ENCODE results near the gene ADAMTS3.

DNA sequence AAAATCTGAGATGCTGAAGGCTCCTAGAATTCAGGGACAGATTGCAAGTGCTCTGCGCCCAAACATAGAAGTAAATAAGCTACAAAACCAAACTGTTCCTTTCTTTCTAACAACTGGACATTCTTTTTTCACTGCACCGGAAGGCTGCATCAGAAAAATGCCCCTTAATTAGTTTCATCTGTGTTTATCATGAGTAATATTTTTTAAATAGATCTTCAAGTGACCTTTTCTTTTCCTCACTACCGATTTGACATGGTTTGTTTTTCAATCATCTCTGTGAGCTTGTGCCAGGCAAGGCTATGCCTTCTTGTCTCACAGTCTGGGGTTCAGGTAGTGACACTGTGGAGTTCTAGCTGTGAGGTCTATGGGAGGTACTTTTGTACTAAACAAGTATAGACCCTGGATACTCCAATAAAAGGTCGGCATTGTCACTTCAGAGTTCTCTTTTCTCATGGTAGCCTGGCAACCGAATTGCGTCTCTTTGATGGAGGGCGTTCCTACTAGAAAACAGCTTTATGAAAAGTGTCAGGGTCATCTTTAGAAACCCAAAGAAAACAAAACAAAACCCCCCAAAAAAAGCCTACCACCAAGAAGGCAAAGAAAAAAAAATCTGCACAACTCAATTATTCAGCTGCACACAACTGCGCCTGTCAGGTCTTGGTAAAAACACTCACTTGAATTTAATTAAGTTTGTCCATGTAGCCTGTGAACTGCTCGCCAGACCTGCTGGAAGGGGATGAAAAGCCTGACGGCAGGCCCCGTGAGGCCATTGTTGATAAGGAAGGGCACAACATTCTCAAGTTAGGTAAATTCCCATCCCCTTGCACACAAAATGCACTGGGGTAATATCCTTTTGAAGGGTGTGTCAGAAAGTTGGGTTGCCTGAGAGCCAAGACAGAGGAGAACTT is 22.8 kb upstream of the ADAMTS3 start:
- TF ChIP-seq POLR2A (IDR thresholded peaks at IDR 0.05; ENCODE audit: low read depth, low read length) = no peak
- no peak for TF ChIP-seq POLR2AphosphoS5 (IDR thresholded peaks at IDR 0.05; ENCODE audit: insufficient read depth, low read depth, low read length)
- no peak for TF ChIP-seq EZH2 (IDR thresholded peaks at IDR 0.05; ENCODE audit: borderline replicate concordance, low read depth, low read length, severe bottlenecking)
- TF ChIP-seq, protein P1, sequence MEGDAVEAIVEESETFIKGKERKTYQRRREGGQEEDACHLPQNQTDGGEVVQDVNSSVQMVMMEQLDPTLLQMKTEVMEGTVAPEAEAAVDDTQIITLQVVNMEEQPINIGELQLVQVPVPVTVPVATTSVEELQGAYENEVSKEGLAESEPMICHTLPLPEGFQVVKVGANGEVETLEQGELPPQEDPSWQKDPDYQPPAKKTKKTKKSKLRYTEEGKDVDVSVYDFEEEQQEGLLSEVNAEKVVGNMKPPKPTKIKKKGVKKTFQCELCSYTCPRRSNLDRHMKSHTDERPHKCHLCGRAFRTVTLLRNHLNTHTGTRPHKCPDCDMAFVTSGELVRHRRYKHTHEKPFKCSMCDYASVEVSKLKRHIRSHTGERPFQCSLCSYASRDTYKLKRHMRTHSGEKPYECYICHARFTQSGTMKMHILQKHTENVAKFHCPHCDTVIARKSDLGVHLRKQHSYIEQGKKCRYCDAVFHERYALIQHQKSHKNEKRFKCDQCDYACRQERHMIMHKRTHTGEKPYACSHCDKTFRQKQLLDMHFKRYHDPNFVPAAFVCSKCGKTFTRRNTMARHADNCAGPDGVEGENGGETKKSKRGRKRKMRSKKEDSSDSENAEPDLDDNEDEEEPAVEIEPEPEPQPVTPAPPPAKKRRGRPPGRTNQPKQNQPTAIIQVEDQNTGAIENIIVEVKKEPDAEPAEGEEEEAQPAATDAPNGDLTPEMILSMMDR (IDR thresholded peaks at IDR 0.05; ENCODE audit: extremely low read depth in 1 of 2, insufficient read depth in 1 of 2, low read depth in 1 of 2, low read length in 2 of 2) = no peak
- no peak for TF ChIP-seq FOS (IDR thresholded peaks at IDR 0.05; ENCODE audit: borderline replicate concordance, insufficient read depth, low read length)
- TF ChIP-seq, protein P2, sequence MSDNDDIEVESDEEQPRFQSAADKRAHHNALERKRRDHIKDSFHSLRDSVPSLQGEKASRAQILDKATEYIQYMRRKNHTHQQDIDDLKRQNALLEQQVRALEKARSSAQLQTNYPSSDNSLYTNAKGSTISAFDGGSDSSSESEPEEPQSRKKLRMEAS (IDR thresholded peaks at IDR 0.05; ENCODE audit: insufficient read depth, insufficient read length) = no peak
- no peak for TF ChIP-seq MYC (IDR thresholded peaks at IDR 0.05; ENCODE audit: low read depth, low read length)
- TF ChIP-seq JUN (IDR thresholded peaks at IDR 0.05; ENCODE audit: borderline replicate concordance, insufficient read depth, insufficient read length, low read depth) = no peak
